Left lung (tissue), 10 donors: ENCODE measurements around the gene MICAL2. TPM values are rescaled to one million over a fixed set of nuclear protein-coding genes. Genes with fewer than 3 reads are reported as not detected.

Source experiments
- ATAC-seq: fragments of 200-7000 bp; cut with Tn5 transposase; one replicate; pipeline ENCODE4 v1.9.1; 2020; ENCODE audit warnings: moderate library complexity
- DNase-seq, 4 donors: peaks; one replicate each; pipeline ENCODE4 v3.0.0-alpha.2; 2013 to 2020
- H3K27ac ChIP-seq, 2 donors: fragments of 200-600 bp; sonication (generic) in 1 of 2; one replicate each; pipeline versions ENCODE4 v1.5.0 to v1.8.0; 2020 to 2021
- H3K27me3 ChIP-seq, 2 donors: fragments of 200-600 bp; sonication (generic) in 1 of 2; one replicate each; pipeline versions ENCODE4 v1.5.0 to v1.8.0; 2020 to 2021
- H3K36me3 ChIP-seq, 2 donors: fragments of 200-600 bp; sonication (generic) in 1 of 2; one replicate each; pipeline versions ENCODE4 v1.5.0 to v1.8.0; 2020 to 2021
- H3K4me1 ChIP-seq, 2 donors: fragments of 200-600 bp; one replicate each; pipeline ENCODE4 v1.8.0; 2021
- H3K4me3 ChIP-seq, 2 donors: fragments of 200-600 bp; sonication (generic) in 1 of 2; one replicate each; pipeline versions ENCODE4 v1.5.0 to v1.8.0; 2020 to 2021; ENCODE audit warnings: mild to moderate bottlenecking in 1 of 2
- H3K9me3 ChIP-seq, 2 donors: fragments of 200-600 bp; sonication (generic) in 1 of 2; one replicate each; pipeline versions ENCODE4 v1.5.0 to v1.8.0; 2020 to 2021
- intact Hi-C, 2 donors: fragments of 100-400 bp; cut with DNase I; formaldehyde crosslinking; loops; one replicate each; pipeline versions ENCODE4 v1.11.2 to v1.14.2; 2022
- polyA plus RNA-seq, 6 donors: library from polyadenylated mRNA; unstranded; fragments of 120-200 nt; gene quantifications; one replicate each; pipeline ENCODE4 v1.2.1, GENCODE V29; 2013; ENCODE audit not compliant: insufficient read length in 6 of 6
- total RNA-seq, 2 donors: library from RNA; stranded (reverse); fragmentation: NEBNext Ultra II Directional; extraction: Animal tissue kit (Norgen Biotek cat#: 25700); gene quantifications; one replicate each; pipeline ENCODE4 v1.2.1, GENCODE V29; 2021
- TF ChIP-seq, protein P1 (sequence below), 2 donors: fragments of 200-600 bp; sonication (generic) in 1 of 2; IDR thresholded peaks; one replicate each; pipeline versions ENCODE4 v1.5.0 to v1.8.0; 2021; ENCODE audit warnings: antibody characterized with exemption in 2 of 2
- donor health status: DM: no; HTN: yes; CAD: no.
- donor health status: DM: no; HTN: no; CAD: no.

MICAL2 gene
- total and polyA plus RNA-seq, 8 donors: 49.8 to 293 (median 89.4) TPM

GRCh38 chr11:12216671-12217374 lies 106.4 kb downstream of the MICAL2 start:
- DNase-seq (peak in 1 of 4 donors; percentile 43), ATAC-seq (no peak)
- H3K27me3 ChIP-seq: no peaks in the 10 kb centered on the region
- H3K36me3 ChIP-seq: peaks cover 0 to 78% of the 10 kb centered on the region in 2 donors
- TF ChIP-seq, protein P1, sequence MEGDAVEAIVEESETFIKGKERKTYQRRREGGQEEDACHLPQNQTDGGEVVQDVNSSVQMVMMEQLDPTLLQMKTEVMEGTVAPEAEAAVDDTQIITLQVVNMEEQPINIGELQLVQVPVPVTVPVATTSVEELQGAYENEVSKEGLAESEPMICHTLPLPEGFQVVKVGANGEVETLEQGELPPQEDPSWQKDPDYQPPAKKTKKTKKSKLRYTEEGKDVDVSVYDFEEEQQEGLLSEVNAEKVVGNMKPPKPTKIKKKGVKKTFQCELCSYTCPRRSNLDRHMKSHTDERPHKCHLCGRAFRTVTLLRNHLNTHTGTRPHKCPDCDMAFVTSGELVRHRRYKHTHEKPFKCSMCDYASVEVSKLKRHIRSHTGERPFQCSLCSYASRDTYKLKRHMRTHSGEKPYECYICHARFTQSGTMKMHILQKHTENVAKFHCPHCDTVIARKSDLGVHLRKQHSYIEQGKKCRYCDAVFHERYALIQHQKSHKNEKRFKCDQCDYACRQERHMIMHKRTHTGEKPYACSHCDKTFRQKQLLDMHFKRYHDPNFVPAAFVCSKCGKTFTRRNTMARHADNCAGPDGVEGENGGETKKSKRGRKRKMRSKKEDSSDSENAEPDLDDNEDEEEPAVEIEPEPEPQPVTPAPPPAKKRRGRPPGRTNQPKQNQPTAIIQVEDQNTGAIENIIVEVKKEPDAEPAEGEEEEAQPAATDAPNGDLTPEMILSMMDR (IDR thresholded peaks at IDR 0.05): no peak
- H3K27ac ChIP-seq: peak overlapping the region; percentile 13 to 62
- H3K9me3 ChIP-seq: no peaks in the 10 kb centered on the region
- H3K4me3 ChIP-seq: no peak overlapping the region
- H3K4me1 ChIP-seq: peaks cover 24 to 57% of the 10 kb centered on the region in 2 donors
- intact Hi-C loops: no loop called here

DNA sequence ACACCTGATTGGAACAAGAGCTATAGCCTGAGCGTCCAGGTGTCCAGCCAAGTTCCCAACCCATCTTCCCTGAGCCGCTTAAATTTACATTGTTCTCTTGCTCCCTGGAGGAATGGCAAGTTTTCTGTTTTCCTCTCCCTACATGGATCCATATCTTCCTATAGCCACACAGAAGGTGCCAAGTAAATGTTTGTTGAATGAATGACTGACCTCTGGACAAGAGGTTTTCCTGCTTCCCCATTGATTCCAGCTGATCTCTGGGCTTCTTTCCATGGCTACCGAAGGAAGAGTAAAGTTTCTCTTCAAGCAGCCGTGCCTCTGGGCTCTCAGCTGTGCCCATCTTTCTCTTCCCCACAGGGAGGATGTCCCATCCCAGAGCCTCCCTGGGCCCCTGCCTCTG lies 107.5 kb downstream of the MICAL2 start:
- H3K36me3 ChIP-seq: peaks cover 0 to 67% of the 10 kb centered on the region in 2 donors
- no peak overlapping the region for H3K27ac ChIP-seq
- intact Hi-C loops: no loop called here
- H3K27me3 ChIP-seq: no peaks in the 10 kb centered on the region
- TF ChIP-seq, protein P1 (IDR thresholded peaks at IDR 0.05): no peak
- H3K4me3 ChIP-seq: no peak overlapping the region
- H3K4me1 ChIP-seq: peaks cover 24 to 68% of the 10 kb centered on the region in 2 donors
- ATAC-seq (no peak), DNase-seq (no peak)
- H3K9me3 ChIP-seq: no peaks in the 10 kb centered on the region

DNA sequence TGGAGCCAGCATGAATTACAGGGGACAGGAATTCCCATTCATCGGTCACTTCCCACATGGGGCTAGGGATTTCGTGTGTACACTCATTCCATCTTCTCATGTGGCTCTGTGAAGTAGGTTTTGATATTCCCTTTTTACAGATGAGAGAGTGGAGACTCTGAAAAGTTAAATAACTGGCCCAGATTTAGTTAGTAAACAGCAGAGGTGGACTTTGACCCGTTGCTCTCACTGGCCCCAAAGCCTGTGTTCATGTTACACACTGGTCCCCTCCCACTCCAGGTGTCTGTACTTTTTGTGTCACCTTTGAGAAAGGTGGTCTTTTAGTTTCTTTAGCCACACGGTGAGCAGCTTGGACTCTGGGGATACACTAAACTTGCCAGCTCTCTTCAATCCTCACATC lies 108.5 kb downstream of the MICAL2 start:
- H3K27ac ChIP-seq: peak overlapping the region in 1 of 2 donors; percentile 5
- H3K27me3 ChIP-seq: no peaks in the 10 kb centered on the region
- DNase-seq: no peak
- H3K4me1 ChIP-seq: peaks cover 34 to 78% of the 10 kb centered on the region in 2 donors
- peaks cover 0 to 58% of the 10 kb centered on the region in 2 donors for H3K36me3 ChIP-seq
- no peak for ATAC-seq
- TF ChIP-seq, protein P1 (IDR thresholded peaks at IDR 0.05): no peak
- no peaks in the 10 kb centered on the region for H3K9me3 ChIP-seq
- H3K4me3 ChIP-seq: no peak overlapping the region
- intact Hi-C loops: no loop called here

DNA sequence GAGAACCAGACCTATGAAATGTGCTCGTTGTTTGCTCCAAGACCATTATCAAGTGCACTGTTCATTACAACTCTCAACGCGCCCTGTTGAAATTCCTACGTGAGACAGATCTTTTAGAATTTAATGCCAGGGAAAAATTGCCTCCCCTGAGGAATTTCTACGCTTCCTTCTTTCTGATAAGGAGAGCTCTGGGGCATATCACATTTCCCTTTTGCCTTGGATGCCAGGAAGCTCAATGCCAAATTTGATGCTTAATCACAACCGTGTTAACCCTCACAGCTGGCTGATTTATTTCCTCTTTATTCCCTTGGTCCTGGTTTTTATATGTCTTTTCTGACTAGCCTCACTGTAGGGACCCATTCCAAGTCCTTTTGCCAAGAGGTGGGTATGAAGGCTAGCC lies 109.4 kb downstream of the MICAL2 start:
- TF ChIP-seq, protein P1 (IDR thresholded peaks at IDR 0.05): no peak
- H3K9me3 ChIP-seq: no peaks in the 10 kb centered on the region
- no peaks in the 10 kb centered on the region for H3K27me3 ChIP-seq
- intact Hi-C loops: no loop called here
- no peak overlapping the region for H3K4me3 ChIP-seq
- DNase-seq: no peak
- H3K4me1 ChIP-seq: peaks cover 42 to 80% of the 10 kb centered on the region in 2 donors
- peaks cover 0 to 58% of the 10 kb centered on the region in 2 donors for H3K36me3 ChIP-seq
- H3K27ac ChIP-seq: peak overlapping the region; percentile 5 to 47
- ATAC-seq: no peak

GRCh38 chr11:12220305-12220704 lies 109.9 kb downstream of the MICAL2 start:
- TF ChIP-seq, protein P1 (IDR thresholded peaks at IDR 0.05): no peak
- Histone ChIP-seq H3K4me3 (no peak overlapping the region), H3K27me3 (no peaks in the 10 kb centered on the region), H3K4me1 (peaks cover 41 to 80% of the 10 kb centered on the region in 2 donors), H3K27ac (peak overlapping the region; percentile 37 to 47), H3K9me3 (no peaks in the 10 kb centered on the region), H3K36me3 (peaks cover 0 to 59% of the 10 kb centered on the region in 2 donors)
- ATAC-seq: peak; percentile 8
- DNase-seq: peak in 1 of 4 donors; percentile 77
- intact Hi-C loops: no loop called here
